Measurements from ENCODE around the gene ANXA2. TPM values are rescaled to one million over a fixed set of nuclear protein-coding genes. Genes with fewer than 3 reads are reported as not detected.
"Not testable (repeated sequence)": the region's sequence is repeated elsewhere in the genome, so short reads cannot be mapped to it uniquely, and the experiment has no call there.

ANXA2 gene
- total and polyA plus RNA-seq, 10 of the 15 experiments (the other 5 are each of a cell fraction or from before 2014, with no cell fraction given): 135 to 540 (median 281) TPM

- no peaks in the 10 kb centered on the region for H3K79me2 ChIP-seq (ENCODE audit: control insufficient read depth, insufficient read depth, low read length)
- no peaks in the 10 kb centered on the region for H4K20me1 ChIP-seq (ENCODE audit: control insufficient read depth, insufficient read depth)
- WGBS (ENCODE audit: insufficient coverage, insufficient replicate concordance, low lambda C conversion rate, missing lambda C conversion rate): 72% methylated on average over 9 of the region's 9 CpGs
- ChIA-PET SMC1A (ENCODE audit: uncharacterized antibody, unreplicated experiment) (no interaction called here), RAD21 (ENCODE audit: unreplicated experiment) (no interaction called here), POLR2A (no interaction called here), CTCF (interaction anchor here (0.7 kb wide), 1 partner anchor 10 kb away, joined by 3 read pairs; no protein-coding TSS in a partner anchor)
- no peak overlapping the region for H3K4me3 ChIP-seq
- no peak overlapping the region for H3K4me2 ChIP-seq (ENCODE audit: control insufficient read depth, insufficient read depth)
- TF ChIP-seq NFYA (IDR thresholded peaks at IDR 0.05; ENCODE audit: borderline replicate concordance, low read depth, low read length): no peak
- no peak for TF ChIP-seq RAD51 (IDR thresholded peaks at IDR 0.05)
- TF ChIP-seq YY1 (IDR thresholded peaks at IDR 0.05; ENCODE audit: low read depth, low read length): no peak
- no peak for TF ChIP-seq PBX3 (IDR thresholded peaks at IDR 0.05; ENCODE audit: insufficient replicate concordance, low read depth, low read length)
- TF ChIP-seq ATF3 (IDR thresholded peaks at IDR 0.05; ENCODE audit: borderline replicate concordance, extremely low read depth, low read depth, low read length): no peak
- no peak for TF ChIP-seq YBX1 (IDR thresholded peaks at IDR 0.05)
- TF ChIP-seq DPF2 (IDR thresholded peaks at IDR 0.05): no peak
- no peak for TF ChIP-seq SIX5 (IDR thresholded peaks at IDR 0.05; ENCODE audit: low read depth, low read length, severe bottlenecking)
- TF ChIP-seq RUNX3 (IDR thresholded peaks at IDR 0.05; ENCODE audit: low read length): no peak
- TF ChIP-seq PAX8 (IDR thresholded peaks at IDR 0.05): no peak
- TF ChIP-seq CEBPB (IDR thresholded peaks at IDR 0.05; ENCODE audit: borderline replicate concordance in 1 of 2, low read depth in 2 of 2, low read length in 2 of 2): no peak
- TF ChIP-seq JUND (IDR thresholded peaks at IDR 0.05; ENCODE audit: low read depth, low read length): no peak
- no peak for TF ChIP-seq KAT2A (conservative IDR thresholded peaks at IDR 0.05; ENCODE audit: control insufficient read depth, low read depth, low read length)
- TF ChIP-seq IRF5 (IDR thresholded peaks at IDR 0.05; ENCODE audit: borderline replicate concordance): no peak
- H3K27ac ChIP-seq (ENCODE audit: control insufficient read depth, insufficient read depth): no peak overlapping the region
- H3K36me3 ChIP-seq (ENCODE audit: control insufficient read depth in 2 of 2, insufficient read depth in 2 of 2, low read length in 1 of 2): no peaks in the 10 kb centered on the region
- no peaks in the 10 kb centered on the region for H3K4me1 ChIP-seq (ENCODE audit: control insufficient read depth, insufficient read depth, low read length)
- BruUV-seq (replicated peaks): no TSS peak
- in situ Hi-C loops (cut with MboI) (no loop called here), intact Hi-C loops (cut with micrococcal nuclease; ENCODE audit: unreplicated experiment) (no loop called here)
- H3K9me3 ChIP-seq (replicated peaks; ENCODE audit: control insufficient read depth, insufficient read depth, low read length): no peaks in the 10 kb centered on the region
- no peak for FAIRE-seq
- no peaks in the 10 kb centered on the region for H3K27me3 ChIP-seq (replicated peaks in 1 of 2; ENCODE audit: control insufficient read depth in 2 of 2, insufficient read depth in 2 of 2, low read length in 1 of 2)
- peak; percentile 22; the same call in 2 of the 3 replicates for ATAC-seq
- no peak overlapping the region for H3K9ac ChIP-seq (ENCODE audit: control insufficient read depth, insufficient read depth, low read length)
- no peak overlapping the region for H2AFZ ChIP-seq (ENCODE audit: control insufficient read depth, low read depth, low read length)
- no peak for DNase-seq (ENCODE audit: low read depth, low spot score)
Observed at GRCh38 chr15:60411774-60412425, 14.1 kb upstream of the ANXA2 start.

- in situ Hi-C loops (cut with MboI): not testable (repeated sequence)
Observed at GRCh38 chr15:60410350-60410749, 12.6 kb upstream of the ANXA2 start.

More at GRCh38 chr15:60410350-60410749, 12.6 kb upstream of the ANXA2 start:
- H3K4me3 ChIP-seq; H3K9me3 ChIP-seq (replicated peaks; ENCODE audit: control insufficient read depth, insufficient read depth, low read length); H3K4me2 ChIP-seq (ENCODE audit: control insufficient read depth, insufficient read depth); H4K20me1 ChIP-seq (ENCODE audit: control insufficient read depth, insufficient read depth); H3K27me3 ChIP-seq (replicated peaks in 1 of 2; ENCODE audit: control insufficient read depth in 2 of 2, insufficient read depth in 2 of 2, low read length in 1 of 2); intact Hi-C loops (cut with micrococcal nuclease; ENCODE audit: unreplicated experiment); DNase-seq (ENCODE audit: low read depth, low spot score); H3K79me2 ChIP-seq (ENCODE audit: control insufficient read depth, insufficient read depth, low read length); SMC1A ChIA-PET (ENCODE audit: uncharacterized antibody, unreplicated experiment); BruUV-seq (replicated peaks); H3K9ac ChIP-seq (ENCODE audit: control insufficient read depth, insufficient read depth, low read length); H3K4me1 ChIP-seq (ENCODE audit: control insufficient read depth, insufficient read depth, low read length); FAIRE-seq; H3K27ac ChIP-seq (ENCODE audit: control insufficient read depth, insufficient read depth); H2AFZ ChIP-seq (ENCODE audit: control insufficient read depth, low read depth, low read length); H3K36me3 ChIP-seq (ENCODE audit: control insufficient read depth in 2 of 2, insufficient read depth in 2 of 2, low read length in 1 of 2): not testable (repeated sequence)
- ChIA-PET RAD21 (ENCODE audit: unreplicated experiment) (interaction anchor here (0.6 kb wide), 1 partner anchor 494 kb away, joined by 3 read pairs; no protein-coding TSS in a partner anchor), CTCF (interaction anchor here (0.7 to 2.1 kb wide), 3 partner anchors 12 to 1159 kb away, joined by 3 to 5 read pairs (median 4); partner anchors contain the start of gene ANXA2), POLR2A (interaction anchor here (0.6 kb wide), 2 partner anchors 13 to 1822 kb away, joined by 3 read pairs; partner anchors contain the start of gene ANXA2)
- ATAC-seq: peak; percentile 50; the same call in 2 of the 3 replicates
- 23% methylated on average over 9 of the region's 9 CpGs for WGBS (ENCODE audit: insufficient coverage, insufficient replicate concordance, low lambda C conversion rate, missing lambda C conversion rate)
